ENCODE data around the gene ILKAP. TPM values are rescaled to one million over a fixed set of nuclear protein-coding genes. Genes with fewer than 3 reads are reported as not detected.

The ILKAP gene
- total RNA-seq, 1 experiment from 2014 or later: 53.4 TPM

GRCh38 chr2:238203973-238204683 is 633 bp upstream of the ILKAP start:
- peaks cover 40% of the 10 kb centered on the region for H3K79me2 ChIP-seq (ENCODE audit: insufficient read depth, low read length)
- TF ChIP-seq SIN3A (IDR thresholded peaks at IDR 0.05; ENCODE audit: low read depth): no peak
- no peak for TF ChIP-seq SP1 (IDR thresholded peaks at IDR 0.05; ENCODE audit: low read depth)
- TF ChIP-seq RAD21 (IDR thresholded peaks at IDR 0.05; ENCODE audit: low read depth): no peak
- 0 out of 2 replicates have a peak, but pooled peaks have one; percentile 9 for TF ChIP-seq POLR2AphosphoS5 (IDR thresholded peaks at IDR 0.05; ENCODE audit: low read depth, low read length)
- no peak for TF ChIP-seq JUND (IDR thresholded peaks at IDR 0.05)
- no peak for TF ChIP-seq ELF1 (IDR thresholded peaks at IDR 0.05; ENCODE audit: borderline replicate concordance, low read depth)
- TF ChIP-seq EGR1 (IDR thresholded peaks at IDR 0.05; ENCODE audit: low read depth): no peak
- BruUV-seq (replicated peaks): TSS peak; percentile 98
- peak overlapping the region; percentile 82 for H3K4me2 ChIP-seq (ENCODE audit: low read length)
- H3K4me1 ChIP-seq (ENCODE audit: control insufficient read depth in 1 of 2, insufficient read depth in 2 of 2, low read length in 2 of 2): peaks cover 7 to 20% of the 10 kb centered on the region in 2 experiments; a peak in 3 of 4 replicates
- peak overlapping the region; percentile 67 for H3K9ac ChIP-seq (ENCODE audit: low read length)
- no peaks in the 10 kb centered on the region for H3K9me3 ChIP-seq (ENCODE audit: control insufficient read depth in 1 of 2, insufficient read depth in 1 of 2, low read depth in 1 of 2, low read length in 2 of 2)
- no peaks in the 10 kb centered on the region for H3K36me3 ChIP-seq (ENCODE audit: control insufficient read depth in 1 of 2, insufficient read depth in 2 of 2, low read length in 2 of 2)
- POLR2A ChIA-PET: no interaction called here
- peak overlapping the region; percentile 54 to 75 for H3K4me3 ChIP-seq (replicated peaks in 1 of 2; ENCODE audit: low read depth in 1 of 2, low read length in 2 of 2)
- no peak for DNase-seq (ENCODE audit: low read depth, low spot score)
- ATAC-seq: peak; percentile 40
- no peaks in the 10 kb centered on the region for H3K9me2 ChIP-seq (ENCODE audit: insufficient read depth)
- RAD21 ChIA-PET (ENCODE audit: low non-redundant PET in 1 of 2, low total read pairs in 2 of 2, uncharacterized antibody in 2 of 2, unreplicated experiment in 2 of 2): no interaction called here
- H4K20me1 ChIP-seq (ENCODE audit: insufficient read depth): peaks cover under 1% of the 10 kb centered on the region; the same call in 1 of the 2 replicates
- peak overlapping the region; percentile 61 for H3K27ac ChIP-seq (ENCODE audit: low read depth, low read length)
- no peaks in the 10 kb centered on the region for H3K27me3 ChIP-seq (ENCODE audit: insufficient read depth, low read length)
- no peak overlapping the region for H2AFZ ChIP-seq (ENCODE audit: low read depth, low read length, poor library complexity, severe bottlenecking)
- CTCF ChIA-PET: no interaction called here
- intact Hi-C loops (cut with micrococcal nuclease): no loop called here

- H3K79me2 ChIP-seq (ENCODE audit: insufficient read depth, low read length): peaks cover 56% of the 10 kb centered on the region
- no peaks in the 10 kb centered on the region for H3K9me3 ChIP-seq (ENCODE audit: control insufficient read depth in 1 of 2, insufficient read depth in 1 of 2, low read depth in 1 of 2, low read length in 2 of 2)
- no peaks in the 10 kb centered on the region for H3K9me2 ChIP-seq (ENCODE audit: insufficient read depth)
- ATAC-seq (no peak), DNase-seq (ENCODE audit: low read depth, low spot score) (no peak)
- H3K4me2 ChIP-seq (ENCODE audit: low read length): peak overlapping the region; percentile 80
- peak overlapping the region; percentile 75 to 86 for H3K4me3 ChIP-seq (replicated peaks in 1 of 2; ENCODE audit: low read depth in 1 of 2, low read length in 2 of 2)
- BruUV-seq (replicated peaks): TSS peak; percentile 40
- intact Hi-C loops (cut with micrococcal nuclease): no loop called here
- H3K4me1 ChIP-seq (ENCODE audit: control insufficient read depth in 1 of 2, insufficient read depth in 2 of 2, low read length in 2 of 2): peaks cover 7 to 20% of the 10 kb centered on the region in 2 experiments; a peak in 3 of 4 replicates
- no peak for TF ChIP-seq ZFX (IDR thresholded peaks at IDR 0.05)
- no peak for TF ChIP-seq POLR2A (IDR thresholded peaks at IDR 0.05; ENCODE audit: borderline replicate concordance, extremely low read depth, insufficient read depth, insufficient read length)
- ChIA-PET CTCF (no interaction called here), POLR2A (interaction anchor here (0.6 to 0.7 kb wide), 2 partner anchors 10 to 734 kb away, joined by 3 to 5 read pairs; no protein-coding TSS in a partner anchor), RAD21 (ENCODE audit: low non-redundant PET in 1 of 2, low total read pairs in 2 of 2, uncharacterized antibody in 2 of 2, unreplicated experiment in 2 of 2) (no interaction called here)
- H3K36me3 ChIP-seq (ENCODE audit: control insufficient read depth in 1 of 2, insufficient read depth in 2 of 2, low read length in 2 of 2): no peaks in the 10 kb centered on the region
- peaks cover 4% of the 10 kb centered on the region; the same call in 1 of the 2 replicates for H4K20me1 ChIP-seq (ENCODE audit: insufficient read depth)
- H3K9ac ChIP-seq (ENCODE audit: low read length): peak overlapping the region; percentile 87
- no peak overlapping the region for H2AFZ ChIP-seq (ENCODE audit: low read depth, low read length, poor library complexity, severe bottlenecking)
- H3K27ac ChIP-seq (ENCODE audit: low read depth, low read length): peak overlapping the region; percentile 83
- no peaks in the 10 kb centered on the region for H3K27me3 ChIP-seq (ENCODE audit: insufficient read depth, low read length)
Measured at GRCh38 chr2:238202326-238203093, 985 bp downstream of the ILKAP start.
